Karpas-422 (cell line): ENCODE data around the gene RBSN. TPM values are rescaled to one million over a fixed set of nuclear protein-coding genes. Genes with fewer than 3 reads are reported as not detected.

Source experiments
- DNase-seq: peaks from one replicate; pipeline ENCODE4 v3.0.0-alpha.2; 2015
- H2AFZ ChIP-seq: fragments of 200-600 bp; sonication (generic); 2 replicates; pipeline ENCODE4 v1.6.1; 2014; ENCODE audit warnings: antibody characterized with exemption, low read length, mixed read lengths
- H3K27ac ChIP-seq: fragments of 200-600 bp; sonication (generic); 2 replicates; pipeline ENCODE4 v1.5.1; 2014; ENCODE audit warnings: mild to moderate bottlenecking, low read length, moderate library complexity
- H3K27me3 ChIP-seq: fragments of 200-600 bp; sonication (generic); 2 replicates; pipeline ENCODE4 v1.6.1; 2014; ENCODE audit warnings: low read length, mixed read lengths
- H3K36me3 ChIP-seq: fragments of 200-600 bp; sonication (generic); 2 replicates; pipeline ENCODE4 v1.6.1; 2014; ENCODE audit warnings: low read length, mixed read lengths; ENCODE audit not compliant: insufficient read depth
- H3K4me1 ChIP-seq: fragments of 200-600 bp; sonication (generic); 2 replicates; pipeline ENCODE4 v1.6.1; 2014; ENCODE audit warnings: mild to moderate bottlenecking, low read length, mixed read lengths
- H3K4me2 ChIP-seq: fragments of 200-600 bp; sonication (generic); 2 replicates; pipeline ENCODE4 v1.6.1; 2014; ENCODE audit warnings: low read length, low read depth, mild to moderate bottlenecking; ENCODE audit not compliant: poor library complexity, severe bottlenecking
- H3K4me3 ChIP-seq: fragments of 200-600 bp; sonication (generic); 2 replicates; pipeline ENCODE4 v1.5.1; 2014; ENCODE audit warnings: mild to moderate bottlenecking, antibody characterized with exemption, low read length, mixed read lengths
- H3K79me2 ChIP-seq: fragments of 200-600 bp; sonication (generic); 2 replicates; pipeline ENCODE4 v1.6.1; 2014; ENCODE audit warnings: mild to moderate bottlenecking, low read length, mixed read lengths
- H3K9ac ChIP-seq: fragments of 200-600 bp; sonication (generic); 2 replicates; pipeline ENCODE4 v1.6.0; 2014; ENCODE audit warnings: low read length
- H3K9me2 ChIP-seq: fragments of 200-600 bp; sonication (generic), shearing (Covaris generic); replicated peaks from 2 replicates; pipeline ENCODE4 v1.6.0; 2014; ENCODE audit warnings: mild to moderate bottlenecking, low read length, moderate library complexity; ENCODE audit not compliant: insufficient read depth
- H3K9me3 ChIP-seq: fragments of 300-700, 200-600 bp; sonication (generic); 2 replicates; pipeline ENCODE4 v1.6.1; 2014; ENCODE audit warnings: low read length, mixed read lengths
- H4K20me1 ChIP-seq: fragments of 200-600 bp; sonication (generic); 2 replicates; pipeline ENCODE4 v1.6.1; 2014; ENCODE audit warnings: mild to moderate bottlenecking, antibody characterized with exemption, low read length, low read depth; ENCODE audit not compliant: insufficient read depth
- total RNA-seq: library from RNA; depleted of rRNA; stranded (reverse); fragments of >200 nt; shearing (Covaris generic); gene quantifications from 2 replicates; pipeline ENCODE4 v1.2.3, GENCODE V29; 2014; ENCODE audit warnings: low replicate concordance

Gene RBSN
- total RNA-seq, 1 experiment from 2014 or later = 12.2 TPM

- Histone ChIP-seq H3K4me1 (no peaks in the 10 kb centered on the region), H3K9ac (no peak overlapping the region), H3K9me2 (no peaks in the 10 kb centered on the region), H3K4me2 (no peak overlapping the region), H3K27me3 (no peaks in the 10 kb centered on the region), H3K36me3 (no peaks in the 10 kb centered on the region), H2AFZ (no peak overlapping the region), H3K79me2 (no peaks in the 10 kb centered on the region), H4K20me1 (no peaks in the 10 kb centered on the region), H3K4me3 (no peak overlapping the region), H3K27ac (no peak overlapping the region), H3K9me3 (no peaks in the 10 kb centered on the region)
- no peak for DNase-seq
These were observed 9.9 kb upstream of the RBSN start for GRCh38 chr3:15108869-15109268.

GRCh38 chr3:15108082-15108545 is 9.2 kb upstream of the RBSN start:
- Histone ChIP-seq H3K9ac (no peak overlapping the region), H3K9me3 (no peaks in the 10 kb centered on the region), H3K4me3 (no peak overlapping the region), H3K9me2 (no peaks in the 10 kb centered on the region), H4K20me1 (no peaks in the 10 kb centered on the region), H2AFZ (no peak overlapping the region), H3K4me1 (no peaks in the 10 kb centered on the region), H3K4me2 (no peak overlapping the region), H3K36me3 (no peaks in the 10 kb centered on the region), H3K79me2 (no peaks in the 10 kb centered on the region), H3K27me3 (no peaks in the 10 kb centered on the region), H3K27ac (no peak overlapping the region)
- peak; percentile 91 for DNase-seq

DNA sequence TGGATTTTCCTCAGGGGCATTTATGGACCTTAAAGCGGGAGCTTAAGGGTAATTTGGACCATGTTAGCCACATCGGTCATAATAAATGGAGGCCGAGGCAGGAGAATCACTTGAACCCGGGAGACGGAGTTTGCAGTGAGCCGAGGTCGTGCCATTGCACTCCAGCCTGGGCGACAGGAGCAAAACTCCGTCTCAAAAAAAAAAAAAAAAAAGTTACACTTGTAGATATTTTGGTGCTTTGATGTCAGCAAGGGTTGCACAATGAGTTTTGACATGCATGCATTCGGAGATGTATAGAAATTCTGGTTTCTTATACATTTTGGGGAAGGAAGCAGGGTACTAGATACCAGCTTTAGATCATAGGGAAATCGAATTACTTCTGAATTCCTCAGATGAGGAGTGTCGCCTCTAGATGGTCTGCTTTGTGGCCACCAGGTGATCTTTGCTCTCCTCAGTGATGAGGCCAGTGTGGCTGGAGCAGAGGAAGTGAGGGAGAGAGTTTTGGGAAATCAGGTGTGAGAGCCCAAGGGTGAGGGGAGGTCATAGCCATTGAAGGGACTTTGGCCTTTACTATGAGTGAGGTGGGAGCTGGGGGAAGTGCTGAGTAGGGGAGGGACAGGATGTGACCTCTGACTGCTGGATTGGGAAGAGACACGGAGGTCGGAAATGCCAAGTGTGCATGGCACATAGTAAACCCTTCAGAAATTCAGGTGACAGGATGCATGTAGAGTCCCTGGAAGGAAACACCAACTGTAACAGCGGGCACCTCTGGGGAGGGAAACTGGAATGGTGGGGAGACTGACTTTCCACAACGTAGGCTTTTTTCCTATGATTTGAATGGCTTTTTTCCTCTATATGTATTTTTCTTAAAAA is 8.4 kb upstream of the RBSN start:
- H3K79me2 ChIP-seq = no peaks in the 10 kb centered on the region
- no peaks in the 10 kb centered on the region for H3K36me3 ChIP-seq
- no peak overlapping the region for H3K4me3 ChIP-seq
- H3K9me2 ChIP-seq = no peaks in the 10 kb centered on the region
- peaks cover 5% of the 10 kb centered on the region; the same call in 1 of the 2 replicates for H3K4me1 ChIP-seq
- no peak overlapping the region for H2AFZ ChIP-seq
- peak; percentile 31 for DNase-seq
- H3K9me3 ChIP-seq = no peaks in the 10 kb centered on the region
- no peak overlapping the region for H3K4me2 ChIP-seq
- H4K20me1 ChIP-seq = no peaks in the 10 kb centered on the region
- H3K9ac ChIP-seq = no peak overlapping the region
- no peak overlapping the region for H3K27ac ChIP-seq
- H3K27me3 ChIP-seq = no peaks in the 10 kb centered on the region

DNA sequence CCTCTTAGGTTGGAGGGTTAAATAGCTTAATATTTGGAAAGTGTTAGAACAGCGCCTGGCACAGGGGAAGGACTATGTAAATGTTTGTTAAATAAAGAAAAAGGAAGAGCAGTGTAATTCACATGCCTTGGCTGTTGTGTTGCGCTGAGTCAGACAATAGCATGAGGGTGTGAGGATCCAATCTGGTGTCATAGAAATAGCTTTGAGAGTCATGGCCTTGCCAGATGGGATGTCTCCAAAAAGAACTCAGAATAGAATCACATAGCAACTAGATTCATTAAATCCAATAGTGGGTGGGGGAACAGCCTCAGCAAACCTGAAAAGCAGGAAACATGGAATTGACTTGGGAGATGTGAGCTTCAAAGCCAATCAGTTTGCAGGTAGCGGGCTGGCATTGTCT is 3.9 kb upstream of the RBSN start:
- H3K9me2 ChIP-seq = no peaks in the 10 kb centered on the region
- H2AFZ ChIP-seq = no peak overlapping the region
- H4K20me1 ChIP-seq = no peaks in the 10 kb centered on the region
- H3K4me2 ChIP-seq = no peak overlapping the region
- no peaks in the 10 kb centered on the region for H3K36me3 ChIP-seq
- H3K79me2 ChIP-seq = peaks cover 9% of the 10 kb centered on the region
- peaks cover 15% of the 10 kb centered on the region for H3K4me1 ChIP-seq
- H3K4me3 ChIP-seq = no peak overlapping the region
- H3K9ac ChIP-seq = no peak overlapping the region
- H3K27ac ChIP-seq = no peak overlapping the region
- DNase-seq = no peak
- H3K27me3 ChIP-seq = no peaks in the 10 kb centered on the region
- H3K9me3 ChIP-seq = no peaks in the 10 kb centered on the region

DNA sequence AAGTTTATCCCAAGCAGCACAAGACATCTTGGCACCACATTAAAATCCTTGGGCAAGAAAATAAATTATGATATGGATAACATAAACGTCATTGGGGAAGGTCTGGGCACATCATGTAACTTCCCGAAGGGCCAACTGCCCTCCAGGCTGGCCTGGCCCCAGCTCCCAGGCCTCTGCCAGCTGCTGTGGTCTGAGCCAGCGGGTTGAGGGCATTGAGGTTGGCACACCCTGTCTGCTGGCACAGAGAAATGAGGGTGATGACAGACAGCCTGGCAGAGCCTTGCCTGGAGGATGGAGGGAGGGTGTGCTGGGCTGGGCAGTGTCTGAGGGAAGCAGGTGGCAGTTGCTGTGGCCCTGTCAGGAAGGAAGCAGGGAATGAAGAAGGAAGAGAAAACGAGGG is 3.3 kb upstream of the RBSN start:
- H3K4me3 ChIP-seq = no peak overlapping the region
- no peak overlapping the region for H3K27ac ChIP-seq
- no peak overlapping the region for H3K9ac ChIP-seq
- H3K79me2 ChIP-seq = peaks cover 14% of the 10 kb centered on the region
- H3K36me3 ChIP-seq = no peaks in the 10 kb centered on the region
- DNase-seq = no peak
- H3K4me1 ChIP-seq = peaks cover 20% of the 10 kb centered on the region
- no peak overlapping the region for H2AFZ ChIP-seq
- no peaks in the 10 kb centered on the region for H3K9me3 ChIP-seq
- H3K9me2 ChIP-seq = no peaks in the 10 kb centered on the region
- no peaks in the 10 kb centered on the region for H3K27me3 ChIP-seq
- H3K4me2 ChIP-seq = no peak overlapping the region
- no peaks in the 10 kb centered on the region for H4K20me1 ChIP-seq

DNA sequence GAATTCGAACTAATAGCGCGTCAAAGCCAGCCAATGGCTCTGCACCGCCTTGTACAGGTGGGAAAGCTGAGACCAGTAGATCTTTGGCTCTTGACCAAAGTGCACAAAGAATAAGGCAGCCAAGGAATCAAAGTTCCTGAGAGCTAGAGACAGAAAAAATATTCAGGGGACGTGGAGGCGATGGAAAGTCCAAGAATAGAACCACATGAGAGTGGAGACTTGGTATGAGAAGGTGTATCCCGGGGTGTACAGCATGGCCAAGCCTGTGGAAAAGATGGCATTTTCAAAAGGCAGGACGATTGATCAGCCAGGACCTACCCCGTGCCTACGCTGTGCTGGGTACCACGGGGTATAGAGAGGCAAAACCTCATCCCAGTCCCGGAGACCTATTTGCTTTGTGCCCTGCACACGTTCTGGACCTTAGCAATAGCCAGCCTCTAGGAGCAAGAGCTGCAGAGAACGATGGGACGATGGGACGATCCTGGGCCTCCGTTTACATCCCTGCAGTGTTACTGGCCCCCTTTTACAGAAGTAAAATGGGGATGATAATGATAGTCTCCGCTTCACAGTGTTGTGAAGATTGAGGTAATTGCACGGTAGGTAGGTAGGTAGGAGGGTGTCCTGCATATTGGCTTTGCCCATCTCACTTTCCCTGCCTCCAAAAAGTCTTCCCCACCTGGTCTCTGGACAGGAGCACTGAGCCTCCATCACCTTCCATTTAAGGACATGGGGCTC is 583 bp upstream of the RBSN start:
- H2AFZ ChIP-seq = peak overlapping the region; percentile 74
- H3K9ac ChIP-seq = peak overlapping the region; percentile 89
- H3K27me3 ChIP-seq = no peaks in the 10 kb centered on the region
- DNase-seq = no peak
- peaks cover 20% of the 10 kb centered on the region for H3K4me1 ChIP-seq
- H3K9me3 ChIP-seq = no peaks in the 10 kb centered on the region
- no peaks in the 10 kb centered on the region for H3K9me2 ChIP-seq
- peaks cover 29% of the 10 kb centered on the region for H3K79me2 ChIP-seq
- H3K4me2 ChIP-seq = peak overlapping the region; percentile 92
- H3K36me3 ChIP-seq = peaks cover 16% of the 10 kb centered on the region
- H3K4me3 ChIP-seq = peak overlapping the region; percentile 90
- no peak overlapping the region for H3K27ac ChIP-seq
- no peaks in the 10 kb centered on the region for H4K20me1 ChIP-seq

DNA sequence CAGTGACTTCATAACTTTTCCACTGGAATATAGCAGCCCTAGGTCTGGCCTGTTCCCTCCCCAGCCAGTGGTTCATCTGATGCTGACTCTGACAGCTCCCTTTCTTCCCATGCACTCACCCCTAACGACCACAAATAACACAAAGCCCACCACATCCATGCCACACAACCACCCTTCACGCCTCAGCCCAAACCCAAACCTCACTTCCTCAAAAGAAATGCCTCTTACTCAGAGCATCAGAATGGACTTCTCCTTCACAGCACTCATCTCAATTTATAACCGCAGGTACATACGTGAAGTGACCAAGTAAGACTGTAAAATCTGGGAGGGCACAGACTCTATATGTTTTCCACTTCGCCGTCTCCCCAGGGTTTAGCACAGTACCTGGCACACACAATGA is 1.1 kb downstream of the RBSN start:
- peak overlapping the region; percentile 24; the same call in 1 of the 2 replicates for H2AFZ ChIP-seq

GRCh38 chr3:15096046-15096445 is 2.9 kb downstream of the RBSN start:
- Histone ChIP-seq H4K20me1 (no peaks in the 10 kb centered on the region), H3K4me1 (peaks cover 15% of the 10 kb centered on the region), H3K4me2 (no peak overlapping the region), H3K36me3 (peaks cover 25% of the 10 kb centered on the region), H3K9ac (no peak overlapping the region), H3K27me3 (no peaks in the 10 kb centered on the region), H2AFZ (no peak overlapping the region), H3K4me3 (no peak overlapping the region), H3K9me3 (no peaks in the 10 kb centered on the region), H3K27ac (no peak overlapping the region), H3K9me2 (no peaks in the 10 kb centered on the region), H3K79me2 (peaks cover 29% of the 10 kb centered on the region)
- no peak for DNase-seq

More for the DNA sequence above, 1.1 kb downstream of the RBSN start:
- Histone ChIP-seq H3K9me3 (no peaks in the 10 kb centered on the region), H3K27me3 (no peaks in the 10 kb centered on the region), H3K79me2 (peaks cover 29% of the 10 kb centered on the region), H3K4me2 (peak overlapping the region; percentile 92), H3K27ac (peak overlapping the region; percentile 39; the same call in 1 of the 2 replicates), H3K9ac (peak overlapping the region; percentile 89), H4K20me1 (no peaks in the 10 kb centered on the region), H3K9me2 (no peaks in the 10 kb centered on the region), H3K36me3 (peaks cover 20% of the 10 kb centered on the region), H3K4me1 (peaks cover 19% of the 10 kb centered on the region), H3K4me3 (peak overlapping the region; percentile 90)
- peak; percentile 84 for DNase-seq
